Endothelial cell of umbilical vein (primary cell): ENCODE measurements around the gene COL19A1. TPM values are rescaled to one million over a fixed set of nuclear protein-coding genes. Genes with fewer than 3 reads are reported as not detected.

ENCODE experiments used
- BruUV-seq: library from RNA; stranded (reverse); fragments of 400-500 nt; replicated peaks from 2 replicates; lab custom pipeline; 2021; lab: Mats Ljungman, UMichigan
- CTCF ChIA-PET: fragments of 300-600, 350-600 bp; sonication (Branson Sonifier 250); formaldehyde crosslinking; loops from one replicate; lab custom pipeline; 2021; ENCODE audit warnings: antibody characterized with exemption, inconsistent platforms; lab: Charles Lee
- POLR2A ChIA-PET: fragments of 300-600, 350-600 bp; sonication (Branson Sonifier 250); formaldehyde crosslinking; loops from one replicate; lab custom pipeline; 2021; ENCODE audit warnings: antibody characterized with exemption, inconsistent platforms; lab: Charles Lee
- DNase-seq: peaks from one replicate; pipeline ENCODE4 v3.0.0-alpha.2; 2011; ENCODE audit warnings: low read depth, low spot score
- FAIRE-seq: peaks from 2 replicates; lab custom pipeline; 2011; peaks lifted over from hg19 to GRCh38; lab: Jason Lieb, UNC
- H2AFZ ChIP-seq: 2 replicates; pipeline ENCODE4 v1.6.0; 2012; ENCODE audit warnings: low read depth, low read length, control low read depth, inconsistent platforms
- H3K27ac ChIP-seq: 2 replicates; pipeline ENCODE4 v1.5.1; 2011; ENCODE audit warnings: low read depth, mild to moderate bottlenecking, control low read depth, low read length, moderate library complexity; ENCODE audit not compliant: insufficient read depth
- H3K27me3 ChIP-seq, 2 experiments: 2 replicates each; pipeline versions ENCODE4 v1.6.0 to v1.6.1; 2011; ENCODE audit warnings: low read length in 2 of 2, mixed read lengths in 1 of 2; ENCODE audit not compliant: control insufficient read depth in 2 of 2, insufficient read depth in 2 of 2
- H3K36me3 ChIP-seq, 2 experiments: 2 replicates in 1 of 2; 3 replicates in 1 of 2; pipeline ENCODE4 v1.5.1; 2011; ENCODE audit warnings: low read length in 2 of 2, mild to moderate bottlenecking in 1 of 2, moderate library complexity in 1 of 2; ENCODE audit not compliant: control insufficient read depth in 2 of 2, insufficient read depth in 2 of 2; ENCODE audit errors: extremely low read depth in 1 of 2
- H3K4me1 ChIP-seq: 3 replicates; pipeline ENCODE4 v1.5.1; 2011; ENCODE audit warnings: mild to moderate bottlenecking, low read length; ENCODE audit not compliant: control insufficient read depth, insufficient read depth; ENCODE audit errors: extremely low read depth
- H3K4me2 ChIP-seq: 2 replicates; pipeline ENCODE4 v1.6.1; 2011; ENCODE audit warnings: low read length, control low read depth, mixed read lengths; ENCODE audit not compliant: insufficient read depth
- H3K4me3 ChIP-seq, 3 experiments: fragments of 200-600 bp in 1 of 3; sonication (generic), shearing (Covaris generic) in 1 of 3; replicated peaks in 1 of 3; 2 replicates each; pipeline ENCODE4 v1.5.1; 2011 to 2016; ENCODE audit warnings: control low read depth in 3 of 3, low read length in 3 of 3, mild to moderate bottlenecking in 2 of 3, inconsistent platforms in 1 of 3, low read depth in 1 of 3, moderate library complexity in 1 of 3; ENCODE audit not compliant: insufficient read depth in 1 of 3
- H3K79me2 ChIP-seq: 2 replicates; pipeline ENCODE4 v1.6.0; 2012; ENCODE audit warnings: low read length, inconsistent platforms; ENCODE audit not compliant: control insufficient read depth, insufficient read depth
- H3K9ac ChIP-seq: replicated peaks from 2 replicates; pipeline ENCODE3; 2011; ENCODE audit warnings: low read length, control low read depth; ENCODE audit not compliant: insufficient read depth; ENCODE audit errors: extremely low read depth
- H3K9me1 ChIP-seq: replicated peaks from 3 replicates; pipeline ENCODE4 v1.6.0; 2011; ENCODE audit warnings: mild to moderate bottlenecking, low read length; ENCODE audit not compliant: control insufficient read depth, insufficient read depth; ENCODE audit errors: extremely low read depth
- H3K9me3 ChIP-seq: replicated peaks from 2 replicates; pipeline ENCODE4 v1.5.1; 2012; ENCODE audit warnings: low read length, inconsistent platforms; ENCODE audit not compliant: control insufficient read depth, insufficient read depth
- H4K20me1 ChIP-seq: replicated peaks from 2 replicates; pipeline ENCODE3; 2011; ENCODE audit warnings: mild to moderate bottlenecking, low read length; ENCODE audit not compliant: control insufficient read depth, insufficient read depth; ENCODE audit errors: extremely low read depth
- EZH2 ChIP-seq: IDR thresholded peaks from 2 replicates; pipeline ENCODE4 v1.6.1; 2012; ENCODE audit warnings: borderline replicate concordance, low read depth, mild to moderate bottlenecking, moderate library complexity, low read length, inconsistent platforms; ENCODE audit not compliant: severe bottlenecking
- FOS ChIP-seq: IDR thresholded peaks from 2 replicates; pipeline ENCODE4 v1.6.1; 2011; ENCODE audit warnings: mild to moderate bottlenecking, low read length, moderate library complexity, borderline replicate concordance; ENCODE audit not compliant: insufficient read depth
- GATA2 ChIP-seq: IDR thresholded peaks from 2 replicates; pipeline ENCODE4 v1.7.0; 2011; ENCODE audit warnings: low read depth, mild to moderate bottlenecking, moderate library complexity, mixed read lengths, low read length; ENCODE audit not compliant: insufficient read length, insufficient read depth
- JUN ChIP-seq: IDR thresholded peaks from 2 replicates; pipeline ENCODE4 v1.6.1; 2011; ENCODE audit warnings: borderline replicate concordance, low read depth; ENCODE audit not compliant: insufficient read length, insufficient read depth
- MAX ChIP-seq: IDR thresholded peaks from 2 replicates; pipeline ENCODE4 v1.6.1; 2011; ENCODE audit not compliant: insufficient read depth, insufficient read length
- MYC ChIP-seq: IDR thresholded peaks from one replicate; pipeline ENCODE4 v1.6.1; 2011; ENCODE audit warnings: mild to moderate bottlenecking, low read depth, low read length
- POLR2A ChIP-seq: IDR thresholded peaks from 2 replicates; pipeline ENCODE4 v1.6.1; 2012; ENCODE audit warnings: low read depth, mild to moderate bottlenecking, control low read depth, low read length
- POLR2AphosphoS5 ChIP-seq: IDR thresholded peaks from 2 replicates; pipeline ENCODE4 v1.6.1; 2012; ENCODE audit warnings: low read depth, mild to moderate bottlenecking, control low read depth, low read length, moderate library complexity; ENCODE audit not compliant: insufficient read depth
- dilution Hi-C: fragments of 300-500 bp; cut with MboI; formaldehyde crosslinking; loops from one replicate; pipeline ENCODE4 v1.15.0; 2019; ENCODE audit warnings: low sequenced_read_pairs; ENCODE audit not compliant: extremely low pct_ligation_motif_present
- intact Hi-C: fragments of 100-400 bp; cut with micrococcal nuclease; formaldehyde crosslinking; loops from one replicate; pipeline ENCODE4 v1.10.0; 2022
- polyA plus RNA-seq, 4 experiments: library from polyadenylated mRNA; depleted of rRNA in 3 of 4; stranded (reverse) in 3 of 4; unstranded in 1 of 4; fragments of >200 nt; gene quantifications; 2 replicates each; pipeline versions ENCODE4 v1.2.1 to v1.2.3, GENCODE V29; 2011 to 2012; ENCODE audit warnings: missing spikeins in 1 of 4
- total RNA-seq: library from RNA; stranded (reverse); gene quantifications from 2 replicates; pipeline ENCODE4 v1.2.3, GENCODE V29; 2021
- TF ChIP-seq, protein P1 (sequence below), 2 donors: IDR thresholded peaks; 1 replicate in 1 of 2; 2 replicates in 1 of 2; pipeline ENCODE4 v1.5.1; 2011; ENCODE audit warnings: low read length in 2 of 2, mild to moderate bottlenecking in 2 of 2, moderate library complexity in 2 of 2, control low read depth in 1 of 2, inconsistent platforms in 1 of 2, low read depth in 1 of 2; ENCODE audit not compliant: insufficient read depth in 1 of 2; ENCODE audit errors: extremely low read depth in 1 of 2

COL19A1 gene
- total and polyA plus RNA-seq, 2 donors (not counting 3 experiments of a cell fraction or from before 2014, with no cell fraction given), result not detected

DNA sequence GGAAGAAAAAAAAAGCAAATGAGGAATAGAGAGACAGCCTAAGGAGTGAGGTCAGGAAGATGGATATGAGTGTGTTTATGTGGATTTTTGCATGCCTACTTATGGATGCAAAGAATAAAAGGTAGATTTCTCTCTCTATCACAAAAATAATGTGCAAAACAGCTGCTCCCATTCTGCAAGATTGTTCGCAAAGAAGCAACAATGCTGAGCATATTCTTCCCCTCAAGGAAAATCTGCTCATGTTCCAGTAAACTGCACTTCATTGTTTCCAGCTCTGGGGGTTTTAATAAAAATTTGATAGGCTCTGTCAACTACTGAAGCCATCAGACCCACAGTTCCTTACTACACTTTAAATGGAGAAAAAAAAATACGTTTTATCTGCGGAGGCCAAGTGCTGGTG, 259.2 kb downstream of the COL19A1 start:
- Histone ChIP-seq H3K9ac (no peak overlapping the region), H3K4me2 (no peak overlapping the region), H3K9me3 (no peaks in the 10 kb centered on the region), H2AFZ (no peak overlapping the region), H3K79me2 (no peaks in the 10 kb centered on the region), H3K27me3 (no peaks in the 10 kb centered on the region), H3K4me1 (no peaks in the 10 kb centered on the region), H3K4me3 (no peak overlapping the region), H3K27ac (no peak overlapping the region), H4K20me1 (no peaks in the 10 kb centered on the region), H3K9me1 (no peaks in the 10 kb centered on the region), H3K36me3 (no peaks in the 10 kb centered on the region)
- intact Hi-C loops, result no loop called here
- FAIRE-seq (no peak), DNase-seq (no peak)
- dilution Hi-C loops, result no loop called here
- no TSS peak for BruUV-seq
- ChIA-PET CTCF (no interaction called here), POLR2A (no interaction called here)
- TF ChIP-seq POLR2A, result no peak
- no peak for TF ChIP-seq EZH2
- no peak for TF ChIP-seq JUN
- TF ChIP-seq FOS, result no peak
- TF ChIP-seq, protein P1, sequence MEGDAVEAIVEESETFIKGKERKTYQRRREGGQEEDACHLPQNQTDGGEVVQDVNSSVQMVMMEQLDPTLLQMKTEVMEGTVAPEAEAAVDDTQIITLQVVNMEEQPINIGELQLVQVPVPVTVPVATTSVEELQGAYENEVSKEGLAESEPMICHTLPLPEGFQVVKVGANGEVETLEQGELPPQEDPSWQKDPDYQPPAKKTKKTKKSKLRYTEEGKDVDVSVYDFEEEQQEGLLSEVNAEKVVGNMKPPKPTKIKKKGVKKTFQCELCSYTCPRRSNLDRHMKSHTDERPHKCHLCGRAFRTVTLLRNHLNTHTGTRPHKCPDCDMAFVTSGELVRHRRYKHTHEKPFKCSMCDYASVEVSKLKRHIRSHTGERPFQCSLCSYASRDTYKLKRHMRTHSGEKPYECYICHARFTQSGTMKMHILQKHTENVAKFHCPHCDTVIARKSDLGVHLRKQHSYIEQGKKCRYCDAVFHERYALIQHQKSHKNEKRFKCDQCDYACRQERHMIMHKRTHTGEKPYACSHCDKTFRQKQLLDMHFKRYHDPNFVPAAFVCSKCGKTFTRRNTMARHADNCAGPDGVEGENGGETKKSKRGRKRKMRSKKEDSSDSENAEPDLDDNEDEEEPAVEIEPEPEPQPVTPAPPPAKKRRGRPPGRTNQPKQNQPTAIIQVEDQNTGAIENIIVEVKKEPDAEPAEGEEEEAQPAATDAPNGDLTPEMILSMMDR (IDR thresholded peaks at IDR 0.05; ENCODE audit: extremely low read depth in 1 of 2, insufficient read depth in 1 of 2, low read depth in 1 of 2, low read length in 2 of 2), result no peak
- TF ChIP-seq MYC, result no peak
- TF ChIP-seq MAX, result no peak
- TF ChIP-seq POLR2AphosphoS5, result no peak
- TF ChIP-seq GATA2, result no peak
